HG03521 (cell line): ENCODE data around the gene AGBL4.

ENCODE experiments used
- ATAC-seq: cut with Tn5 transposase; IDR thresholded peaks from one replicate; pipeline ENCODE4 v1.9.1; 2021; ENCODE audit warnings: mild to moderate bottlenecking, moderate library complexity; ENCODE audit not compliant: unreplicated experiment

The AGBL4 gene

GRCh38 chr1:49723662-49724061, 300.1 kb downstream of the AGBL4 start:
- ATAC-seq, result no peak

- no peak for ATAC-seq
These were observed 329.4 kb downstream of the AGBL4 start for GRCh38 chr1:49694251-49694827.

- no peak for ATAC-seq
These were observed 337.6 kb downstream of the AGBL4 start for GRCh38 chr1:49686107-49686506.

- no peak for ATAC-seq
These were observed 346.0 kb downstream of the AGBL4 start for GRCh38 chr1:49677706-49678105.

- ATAC-seq, result no peak
These were observed 372.6 kb downstream of the AGBL4 start for GRCh38 chr1:49651136-49651535.

GRCh38 chr1:49630156-49630555, 393.6 kb downstream of the AGBL4 start:
- ATAC-seq, result no peak

- ATAC-seq, result no peak
These were observed 396.0 kb downstream of the AGBL4 start for GRCh38 chr1:49627781-49628180.

- no peak for ATAC-seq
These were observed 397.3 kb downstream of the AGBL4 start for GRCh38 chr1:49626472-49626871.

- ATAC-seq, result no peak
These were observed 400.9 kb downstream of the AGBL4 start for GRCh38 chr1:49622877-49623276.

- no peak for ATAC-seq
These were observed 417.7 kb downstream of the AGBL4 start for GRCh38 chr1:49606082-49606481.

- no peak for ATAC-seq
These were observed 426.3 kb downstream of the AGBL4 start for GRCh38 chr1:49597436-49597835.

- ATAC-seq, result no peak
These were observed 447.3 kb downstream of the AGBL4 start for GRCh38 chr1:49576327-49576901.

- no peak for ATAC-seq
These were observed 467.0 kb downstream of the AGBL4 start for GRCh38 chr1:49556676-49557234.

- no peak for ATAC-seq
These were observed 471.7 kb downstream of the AGBL4 start for GRCh38 chr1:49552101-49552500.

GRCh38 chr1:49544615-49545014, 479.1 kb downstream of the AGBL4 start:
- no peak for ATAC-seq

GRCh38 chr1:49541096-49541752, 482.5 kb downstream of the AGBL4 start:
- no peak for ATAC-seq

GRCh38 chr1:49527606-49528305, 496.0 kb downstream of the AGBL4 start:
- ATAC-seq, result no peak

- ATAC-seq, result no peak
These were observed 497.1 kb downstream of the AGBL4 start for GRCh38 chr1:49526672-49527071.

GRCh38 chr1:49523764-49524163, 500.0 kb downstream of the AGBL4 start:
- no peak for ATAC-seq

GRCh38 chr1:49466961-49467360, 556.8 kb downstream of the AGBL4 start:
- no peak for ATAC-seq

- ATAC-seq, result no peak
These were observed 558.1 kb downstream of the AGBL4 start for GRCh38 chr1:49465486-49466185.
